PC-9 (cell line): ENCODE measurements around the gene LRP1B. TPM values are rescaled to one million over a fixed set of nuclear protein-coding genes. Genes with fewer than 3 reads are reported as not detected.

Source experiments
- BruUV-seq: library from RNA; stranded (reverse); fragments of 400-500 nt; replicated peaks from 2 replicates; lab custom pipeline; 2021; lab: Mats Ljungman, UMichigan
- CTCF ChIA-PET: fragments of 300-600 bp; sonication (Branson Sonifier 250); formaldehyde crosslinking; loops from one replicate; lab custom pipeline; 2022; ENCODE audit warnings: antibody characterized with exemption; lab: Charles Lee
- POLR2A ChIA-PET: fragments of 300-600 bp; sonication (Branson Sonifier 250); formaldehyde crosslinking; loops from one replicate; lab custom pipeline; 2022; ENCODE audit warnings: antibody characterized with exemption; ENCODE audit not compliant: unreplicated experiment; lab: Charles Lee
- DNase-seq, 2 experiments: peaks; one replicate each; pipeline versions ENCODE4 v3.0.0 to v3.0.0-alpha.2; 2015 to 2022; ENCODE audit warnings: mixed read lengths in 1 of 2
- H2AFZ ChIP-seq: fragments of 200-600 bp; sonication (generic); 2 replicates; pipeline ENCODE4 v1.8.1; 2017; ENCODE audit warnings: antibody characterized with exemption
- H3F3A ChIP-seq: fragments of 200-600 bp; sonication (generic); 2 replicates; pipeline ENCODE4 v1.8.1; 2017; ENCODE audit warnings: antibody characterized with exemption, mild to moderate bottlenecking, low read depth; ENCODE audit not compliant: insufficient read depth
- H3K27ac ChIP-seq: fragments of 200-600 bp; sonication (generic); 2 replicates; pipeline ENCODE4 v1.6.1; 2016; ENCODE audit warnings: mixed run types
- H3K27me3 ChIP-seq: fragments of 200-600 bp; sonication (generic); 2 replicates; pipeline ENCODE4 v1.6.1; 2016; ENCODE audit warnings: low read depth, mixed run types; ENCODE audit not compliant: insufficient read depth
- H3K36me3 ChIP-seq: fragments of 200-600 bp; sonication (generic); 2 replicates; pipeline ENCODE4 v1.6.1; 2016; ENCODE audit warnings: low read depth, mixed run types
- H3K4me1 ChIP-seq: fragments of 200-600 bp; sonication (generic); replicated peaks from 2 replicates; pipeline ENCODE4 v1.6.1; 2016; ENCODE audit warnings: mixed run types; ENCODE audit not compliant: insufficient read depth
- H3K4me2 ChIP-seq: fragments of 200-600 bp; sonication (generic); 2 replicates; pipeline ENCODE4 v1.6.1; 2017; ENCODE audit warnings: mixed run types
- H3K4me3 ChIP-seq: fragments of 200-600 bp; sonication (generic); 2 replicates; pipeline ENCODE4 v1.6.1; 2016; ENCODE audit warnings: mixed run types
- H3K79me2 ChIP-seq: fragments of 200-600 bp; sonication (generic); 2 replicates; pipeline ENCODE4 v1.6.1; 2017; ENCODE audit warnings: low read depth, mixed run types
- H3K9me2 ChIP-seq: fragments of 200-600 bp; sonication (generic); 2 replicates; pipeline ENCODE4 v1.8.1; 2017; ENCODE audit warnings: mild to moderate bottlenecking; ENCODE audit not compliant: insufficient read depth
- H3K9me3 ChIP-seq: fragments of 200-600 bp; sonication (generic); 2 replicates; pipeline ENCODE4 v1.8.1; 2016; ENCODE audit warnings: low read depth; ENCODE audit not compliant: insufficient read depth
- H4K20me1 ChIP-seq: fragments of 200-600 bp; sonication (generic); 2 replicates; pipeline ENCODE4 v1.8.1; 2017; ENCODE audit not compliant: insufficient read depth
- CTCF ChIP-seq: fragments of 200-600 bp; sonication (generic); conservative IDR thresholded peaks from 2 replicates; pipeline ENCODE4 v1.6.1; 2017; ENCODE audit warnings: mixed run types, antibody characterized with exemption, mild to moderate bottlenecking, moderate library complexity
- EZH2 ChIP-seq: fragments of 200-600 bp; sonication (generic); IDR thresholded peaks from 2 replicates; pipeline ENCODE4 v1.8.0; 2017; ENCODE audit warnings: antibody characterized with exemption, low read depth
- intact Hi-C: fragments of 100-400 bp; cut with micrococcal nuclease; formaldehyde crosslinking; loops from one replicate; pipeline ENCODE4 v1.10.0; 2022; ENCODE audit not compliant: unreplicated experiment
- total RNA-seq: library from RNA; stranded (reverse); gene quantifications from 2 replicates; pipeline ENCODE4 v1.2.3, GENCODE V29; 2021

Gene LRP1B
- total RNA-seq, 1 experiment from 2014 or later, result 1.7 TPM

GRCh38 chr2:140717481-140717880 is 1413.3 kb downstream of the LRP1B start:
- CTCF ChIA-PET, result no interaction called here
- H3K79me2 ChIP-seq, result no peaks in the 10 kb centered on the region
- intact Hi-C loops, result no loop called here
- no peaks in the 10 kb centered on the region for H3F3A ChIP-seq
- no peaks in the 10 kb centered on the region for H3K4me1 ChIP-seq
- no peak for DNase-seq
- POLR2A ChIA-PET, result no interaction called here
- H3K36me3 ChIP-seq, result no peaks in the 10 kb centered on the region
- BruUV-seq, result no TSS peak
- no peaks in the 10 kb centered on the region for H3K9me3 ChIP-seq
- no peak overlapping the region for H3K4me3 ChIP-seq
- no peak overlapping the region for H3K27ac ChIP-seq
- no peaks in the 10 kb centered on the region; the same call in 1 of the 2 replicates for H3K9me2 ChIP-seq
- H2AFZ ChIP-seq, result no peak overlapping the region
- no peaks in the 10 kb centered on the region for H3K27me3 ChIP-seq
- H3K4me2 ChIP-seq, result no peak overlapping the region
- H4K20me1 ChIP-seq, result no peaks in the 10 kb centered on the region
- TF ChIP-seq CTCF (no peak), EZH2 (no peak)

GRCh38 chr2:140714586-140714985 is 1416.2 kb downstream of the LRP1B start:
- no peaks in the 10 kb centered on the region for H3K27me3 ChIP-seq
- no peak overlapping the region for H3K27ac ChIP-seq
- POLR2A ChIA-PET, result no interaction called here
- H3F3A ChIP-seq, result no peaks in the 10 kb centered on the region
- no peaks in the 10 kb centered on the region for H4K20me1 ChIP-seq
- DNase-seq, result no peak
- BruUV-seq, result no TSS peak
- no peaks in the 10 kb centered on the region for H3K9me3 ChIP-seq
- no peak overlapping the region for H3K4me3 ChIP-seq
- H3K79me2 ChIP-seq, result no peaks in the 10 kb centered on the region
- H3K36me3 ChIP-seq, result no peaks in the 10 kb centered on the region
- CTCF ChIA-PET, result no interaction called here
- H3K4me1 ChIP-seq, result no peaks in the 10 kb centered on the region
- H3K9me2 ChIP-seq, result no peaks in the 10 kb centered on the region; the same call in 1 of the 2 replicates
- H3K4me2 ChIP-seq, result no peak overlapping the region
- no peak overlapping the region for H2AFZ ChIP-seq
- intact Hi-C loops, result no loop called here
- no peak for TF ChIP-seq EZH2

- Histone ChIP-seq H3F3A (no peaks in the 10 kb centered on the region), H3K27ac (no peak overlapping the region), H3K9me3 (no peaks in the 10 kb centered on the region), H2AFZ (no peak overlapping the region), H3K79me2 (no peaks in the 10 kb centered on the region), H3K36me3 (no peaks in the 10 kb centered on the region), H4K20me1 (no peaks in the 10 kb centered on the region), H3K4me1 (no peaks in the 10 kb centered on the region), H3K27me3 (no peaks in the 10 kb centered on the region), H3K4me3 (no peak overlapping the region), H3K9me2 (no peaks in the 10 kb centered on the region), H3K4me2 (no peak overlapping the region)
- POLR2A ChIA-PET, result no interaction called here
- no TSS peak for BruUV-seq
- intact Hi-C loops, result no loop called here
- CTCF ChIA-PET, result no interaction called here
- TF ChIP-seq CTCF (no peak), EZH2 (no peak)
- DNase-seq, result no peak
Measured at GRCh38 chr2:140711867-140712266, 1418.9 kb downstream of the LRP1B start.

GRCh38 chr2:140701726-140702125 is 1429.1 kb downstream of the LRP1B start:
- Histone ChIP-seq H3K4me1 (no peaks in the 10 kb centered on the region), H3K4me2 (no peak overlapping the region), H3K9me2 (no peaks in the 10 kb centered on the region; the same call in 1 of the 2 replicates), H2AFZ (no peak overlapping the region), H3K9me3 (no peaks in the 10 kb centered on the region), H3K36me3 (no peaks in the 10 kb centered on the region), H3K27ac (no peak overlapping the region), H3K4me3 (no peak overlapping the region), H3K79me2 (no peaks in the 10 kb centered on the region), H3F3A (no peaks in the 10 kb centered on the region), H3K27me3 (no peaks in the 10 kb centered on the region), H4K20me1 (no peaks in the 10 kb centered on the region)
- intact Hi-C loops, result no loop called here
- no peak for DNase-seq
- BruUV-seq, result no TSS peak
- TF ChIP-seq EZH2 (no peak), CTCF (no peak)
- ChIA-PET CTCF (no interaction called here), POLR2A (no interaction called here)
